ENCODE data around the gene CIITA. TPM values are rescaled to one million over a fixed set of nuclear protein-coding genes. Genes with fewer than 3 reads are reported as not detected.
A peak's percentile ranks its signal among the peaks of the same experiment; 100 is the strongest.

The CIITA gene
- total and polyA plus RNA-seq, 10 of the 15 experiments (the other 5 are each of a cell fraction or from before 2014, with no cell fraction given): 11.5 to 145 (median 49.7) TPM

DNA sequence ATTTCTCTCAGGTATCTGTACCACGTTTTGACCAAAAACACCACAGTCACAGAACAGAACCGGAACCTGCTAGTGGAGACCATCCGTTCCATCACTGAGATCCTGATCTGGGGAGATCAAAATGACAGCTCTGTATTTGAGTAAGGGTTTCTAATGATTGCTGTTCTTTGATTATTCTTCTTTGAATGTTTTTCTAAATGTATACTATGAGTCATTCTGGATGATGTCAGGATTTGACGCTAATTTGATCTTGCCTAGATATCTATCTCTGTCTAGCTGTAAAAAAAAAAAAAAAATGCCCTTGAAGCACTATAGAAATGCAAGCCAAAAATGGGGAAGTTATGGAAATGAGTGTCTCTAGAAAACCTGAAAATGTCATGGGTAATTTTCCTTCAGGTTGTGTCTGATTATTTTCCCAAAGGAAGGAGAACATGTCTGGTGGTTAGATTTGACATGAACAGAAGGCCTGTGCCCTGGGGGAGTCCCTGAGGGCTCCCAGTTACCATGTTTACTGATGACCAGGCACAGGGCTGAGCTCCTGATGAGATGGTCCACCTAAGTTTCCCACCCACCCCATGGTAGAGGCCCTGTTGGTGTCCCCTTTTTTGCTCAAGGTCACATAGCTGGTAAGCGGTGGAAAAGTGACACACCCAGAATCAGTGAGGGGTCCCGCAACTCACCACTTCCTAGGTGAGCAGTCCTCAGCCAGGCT is 80.9 kb downstream of the CIITA start (continued):
- TF ChIP-seq ZZZ3 (IDR thresholded peaks at IDR 0.05; ENCODE audit: control insufficient read depth, insufficient read length, low read depth): no peak
- TF ChIP-seq HCFC1 (IDR thresholded peaks at IDR 0.05; ENCODE audit: low read length): no peak
- TF ChIP-seq NRF1 (conservative IDR thresholded peaks at IDR 0.05; ENCODE audit: low read depth, low read length): no peak
- TF ChIP-seq HDGF (IDR thresholded peaks at IDR 0.05): no peak
- TF ChIP-seq, protein P1, sequence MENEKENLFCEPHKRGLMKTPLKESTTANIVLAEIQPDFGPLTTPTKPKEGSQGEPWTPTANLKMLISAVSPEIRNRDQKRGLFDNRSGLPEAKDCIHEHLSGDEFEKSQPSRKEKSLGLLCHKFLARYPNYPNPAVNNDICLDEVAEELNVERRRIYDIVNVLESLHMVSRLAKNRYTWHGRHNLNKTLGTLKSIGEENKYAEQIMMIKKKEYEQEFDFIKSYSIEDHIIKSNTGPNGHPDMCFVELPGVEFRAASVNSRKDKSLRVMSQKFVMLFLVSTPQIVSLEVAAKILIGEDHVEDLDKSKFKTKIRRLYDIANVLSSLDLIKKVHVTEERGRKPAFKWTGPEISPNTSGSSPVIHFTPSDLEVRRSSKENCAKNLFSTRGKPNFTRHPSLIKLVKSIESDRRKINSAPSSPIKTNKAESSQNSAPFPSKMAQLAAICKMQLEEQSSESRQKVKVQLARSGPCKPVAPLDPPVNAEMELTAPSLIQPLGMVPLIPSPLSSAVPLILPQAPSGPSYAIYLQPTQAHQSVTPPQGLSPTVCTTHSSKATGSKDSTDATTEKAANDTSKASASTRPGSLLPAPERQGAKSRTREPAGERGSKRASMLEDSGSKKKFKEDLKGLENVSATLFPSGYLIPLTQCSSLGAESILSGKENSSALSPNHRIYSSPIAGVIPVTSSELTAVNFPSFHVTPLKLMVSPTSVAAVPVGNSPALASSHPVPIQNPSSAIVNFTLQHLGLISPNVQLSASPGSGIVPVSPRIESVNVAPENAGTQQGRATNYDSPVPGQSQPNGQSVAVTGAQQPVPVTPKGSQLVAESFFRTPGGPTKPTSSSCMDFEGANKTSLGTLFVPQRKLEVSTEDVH (IDR thresholded peaks at IDR 0.05; ENCODE audit: low read depth, partially characterized antibody): no peak
- TF ChIP-seq NR2F1 (conservative IDR thresholded peaks at IDR 0.05): no peak
- peak; percentile 50; the same call in 1 of the 2 replicates for TF ChIP-seq CREB1 (IDR thresholded peaks at IDR 0.05; ENCODE audit: low read depth)
- TF ChIP-seq, protein P2, sequence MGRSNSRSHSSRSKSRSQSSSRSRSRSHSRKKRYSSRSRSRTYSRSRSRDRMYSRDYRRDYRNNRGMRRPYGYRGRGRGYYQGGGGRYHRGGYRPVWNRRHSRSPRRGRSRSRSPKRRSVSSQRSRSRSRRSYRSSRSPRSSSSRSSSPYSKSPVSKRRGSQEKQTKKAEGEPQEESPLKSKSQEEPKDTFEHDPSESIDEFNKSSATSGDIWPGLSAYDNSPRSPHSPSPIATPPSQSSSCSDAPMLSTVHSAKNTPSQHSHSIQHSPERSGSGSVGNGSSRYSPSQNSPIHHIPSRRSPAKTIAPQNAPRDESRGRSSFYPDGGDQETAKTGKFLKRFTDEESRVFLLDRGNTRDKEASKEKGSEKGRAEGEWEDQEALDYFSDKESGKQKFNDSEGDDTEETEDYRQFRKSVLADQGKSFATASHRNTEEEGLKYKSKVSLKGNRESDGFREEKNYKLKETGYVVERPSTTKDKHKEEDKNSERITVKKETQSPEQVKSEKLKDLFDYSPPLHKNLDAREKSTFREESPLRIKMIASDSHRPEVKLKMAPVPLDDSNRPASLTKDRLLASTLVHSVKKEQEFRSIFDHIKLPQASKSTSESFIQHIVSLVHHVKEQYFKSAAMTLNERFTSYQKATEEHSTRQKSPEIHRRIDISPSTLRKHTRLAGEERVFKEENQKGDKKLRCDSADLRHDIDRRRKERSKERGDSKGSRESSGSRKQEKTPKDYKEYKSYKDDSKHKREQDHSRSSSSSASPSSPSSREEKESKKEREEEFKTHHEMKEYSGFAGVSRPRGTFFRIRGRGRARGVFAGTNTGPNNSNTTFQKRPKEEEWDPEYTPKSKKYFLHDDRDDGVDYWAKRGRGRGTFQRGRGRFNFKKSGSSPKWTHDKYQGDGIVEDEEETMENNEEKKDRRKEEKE (IDR thresholded peaks at IDR 0.05): no peak
- TF ChIP-seq GATAD2B (conservative IDR thresholded peaks at IDR 0.05; ENCODE audit: low read depth): no peak
- TF ChIP-seq ZNF207 (IDR thresholded peaks at IDR 0.05; ENCODE audit: borderline replicate concordance): no peak
- no peak for TF ChIP-seq TARDBP (IDR thresholded peaks at IDR 0.05; ENCODE audit: borderline replicate concordance)
- no peak for TF ChIP-seq RB1 (IDR thresholded peaks at IDR 0.05; ENCODE audit: borderline replicate concordance)
- TF ChIP-seq STAT3 (IDR thresholded peaks at IDR 0.05; ENCODE audit: low read depth, low read length): no peak
- 0 out of 2 replicates have a peak, but pooled peaks have one; percentile 54 for TF ChIP-seq NBN (IDR thresholded peaks at IDR 0.05)
- TF ChIP-seq ZNF24 (IDR thresholded peaks at IDR 0.05): no peak
- peak; percentile 30 to 47; a peak in 2 of 4 replicates for TF ChIP-seq EP300 (IDR thresholded peaks at IDR 0.05; ENCODE audit: borderline replicate concordance in 1 of 2, control insufficient read depth in 1 of 2, low read depth in 2 of 2, low read length in 2 of 2)
- TF ChIP-seq CEBPB (IDR thresholded peaks at IDR 0.05; ENCODE audit: borderline replicate concordance in 1 of 2, low read depth in 2 of 2, low read length in 2 of 2): no peak
- TF ChIP-seq, protein P3, sequence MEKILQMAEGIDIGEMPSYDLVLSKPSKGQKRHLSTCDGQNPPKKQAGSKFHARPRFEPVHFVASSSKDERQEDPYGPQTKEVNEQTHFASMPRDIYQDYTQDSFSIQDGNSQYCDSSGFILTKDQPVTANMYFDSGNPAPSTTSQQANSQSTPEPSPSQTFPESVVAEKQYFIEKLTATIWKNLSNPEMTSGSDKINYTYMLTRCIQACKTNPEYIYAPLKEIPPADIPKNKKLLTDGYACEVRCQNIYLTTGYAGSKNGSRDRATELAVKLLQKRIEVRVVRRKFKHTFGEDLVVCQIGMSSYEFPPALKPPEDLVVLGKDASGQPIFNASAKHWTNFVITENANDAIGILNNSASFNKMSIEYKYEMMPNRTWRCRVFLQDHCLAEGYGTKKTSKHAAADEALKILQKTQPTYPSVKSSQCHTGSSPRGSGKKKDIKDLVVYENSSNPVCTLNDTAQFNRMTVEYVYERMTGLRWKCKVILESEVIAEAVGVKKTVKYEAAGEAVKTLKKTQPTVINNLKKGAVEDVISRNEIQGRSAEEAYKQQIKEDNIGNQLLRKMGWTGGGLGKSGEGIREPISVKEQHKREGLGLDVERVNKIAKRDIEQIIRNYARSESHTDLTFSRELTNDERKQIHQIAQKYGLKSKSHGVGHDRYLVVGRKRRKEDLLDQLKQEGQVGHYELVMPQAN (conservative IDR thresholded peaks at IDR 0.05): no peak
- peak; percentile 89 for TF ChIP-seq JUNB (IDR thresholded peaks at IDR 0.05)
- no peak for TF ChIP-seq MTA3 (IDR thresholded peaks at IDR 0.05; ENCODE audit: borderline replicate concordance, low read length)
- TF ChIP-seq, protein P4, sequence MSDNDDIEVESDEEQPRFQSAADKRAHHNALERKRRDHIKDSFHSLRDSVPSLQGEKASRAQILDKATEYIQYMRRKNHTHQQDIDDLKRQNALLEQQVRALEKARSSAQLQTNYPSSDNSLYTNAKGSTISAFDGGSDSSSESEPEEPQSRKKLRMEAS (IDR thresholded peaks at IDR 0.05; ENCODE audit: low read depth, low read length): no peak
- no peak for TF ChIP-seq STAT1 (conservative IDR thresholded peaks at IDR 0.05)
- TF ChIP-seq CBX3 (IDR thresholded peaks at IDR 0.05; ENCODE audit: borderline replicate concordance, low read depth): no peak
